GM12801 (cell line): ENCODE data around the gene SYNE2.

Experiments used
- TF ChIP-seq, protein P1 (sequence below): IDR thresholded peaks from one replicate; pipeline ENCODE4 v1.5.1; 2011; ENCODE audit warnings: control low read depth; ENCODE audit not compliant: insufficient read length; ENCODE audit errors: extremely low read depth

The SYNE2 gene

DNA sequence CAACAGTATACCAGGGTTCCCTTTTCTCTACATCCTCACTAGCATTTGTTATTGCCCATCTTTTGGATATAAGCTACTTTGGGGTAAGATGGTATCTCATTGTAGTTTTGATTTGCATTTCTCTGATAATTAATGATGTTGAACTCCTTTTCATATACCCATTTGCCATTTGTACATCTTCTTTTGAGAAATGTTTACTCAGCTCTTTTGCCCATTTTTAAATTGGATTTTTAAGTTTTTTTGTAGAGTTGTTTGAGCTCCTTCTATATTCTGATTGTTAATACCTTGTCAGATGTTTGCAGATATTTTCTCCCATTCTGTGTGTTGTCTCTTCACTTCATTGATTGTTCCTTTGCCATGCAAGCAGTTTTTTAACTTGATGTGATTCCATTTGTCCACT, 419.2 kb downstream of the SYNE2 start:
- TF ChIP-seq, protein P1, sequence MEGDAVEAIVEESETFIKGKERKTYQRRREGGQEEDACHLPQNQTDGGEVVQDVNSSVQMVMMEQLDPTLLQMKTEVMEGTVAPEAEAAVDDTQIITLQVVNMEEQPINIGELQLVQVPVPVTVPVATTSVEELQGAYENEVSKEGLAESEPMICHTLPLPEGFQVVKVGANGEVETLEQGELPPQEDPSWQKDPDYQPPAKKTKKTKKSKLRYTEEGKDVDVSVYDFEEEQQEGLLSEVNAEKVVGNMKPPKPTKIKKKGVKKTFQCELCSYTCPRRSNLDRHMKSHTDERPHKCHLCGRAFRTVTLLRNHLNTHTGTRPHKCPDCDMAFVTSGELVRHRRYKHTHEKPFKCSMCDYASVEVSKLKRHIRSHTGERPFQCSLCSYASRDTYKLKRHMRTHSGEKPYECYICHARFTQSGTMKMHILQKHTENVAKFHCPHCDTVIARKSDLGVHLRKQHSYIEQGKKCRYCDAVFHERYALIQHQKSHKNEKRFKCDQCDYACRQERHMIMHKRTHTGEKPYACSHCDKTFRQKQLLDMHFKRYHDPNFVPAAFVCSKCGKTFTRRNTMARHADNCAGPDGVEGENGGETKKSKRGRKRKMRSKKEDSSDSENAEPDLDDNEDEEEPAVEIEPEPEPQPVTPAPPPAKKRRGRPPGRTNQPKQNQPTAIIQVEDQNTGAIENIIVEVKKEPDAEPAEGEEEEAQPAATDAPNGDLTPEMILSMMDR, result no peak
